Ammon's horn (tissue), 1 donor: ENCODE data around the gene IRF9.

Experiments used
- DNase-seq: peaks from one replicate; pipeline ENCODE4 v3.0.0-alpha.2; 2016; ENCODE audit warnings: low spot score

The IRF9 gene

GRCh38 chr14:24147761-24148428, 13.2 kb upstream of the IRF9 start:
- DNase-seq: no peak

- no peak for DNase-seq
Measured at GRCh38 chr14:24149302-24149969, 11.6 kb upstream of the IRF9 start.

GRCh38 chr14:24150061-24150460, 11.0 kb upstream of the IRF9 start:
- DNase-seq: no peak

- no peak for DNase-seq
Measured at GRCh38 chr14:24150567-24150966, 10.5 kb upstream of the IRF9 start.

DNA sequence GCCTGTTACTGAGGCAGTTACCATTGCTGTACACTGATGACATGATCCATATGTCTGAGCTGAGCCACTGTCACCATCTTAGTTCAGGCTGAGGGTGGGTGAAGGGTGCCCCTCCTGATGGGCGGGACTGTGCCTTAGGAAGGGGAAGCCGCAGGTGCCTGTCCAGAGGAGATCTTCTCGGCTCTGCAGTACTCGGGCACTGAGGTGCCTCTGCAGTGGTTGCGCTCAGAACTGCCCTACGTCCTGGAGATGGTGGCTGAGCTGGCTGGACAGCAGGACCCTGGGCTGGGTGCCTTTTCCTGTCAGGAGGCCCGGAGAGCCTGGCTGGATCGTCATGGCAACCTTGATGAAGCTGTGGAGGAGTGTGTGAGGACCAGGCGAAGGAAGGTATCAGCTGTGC, 10.1 kb upstream of the IRF9 start:
- no peak for DNase-seq

DNA sequence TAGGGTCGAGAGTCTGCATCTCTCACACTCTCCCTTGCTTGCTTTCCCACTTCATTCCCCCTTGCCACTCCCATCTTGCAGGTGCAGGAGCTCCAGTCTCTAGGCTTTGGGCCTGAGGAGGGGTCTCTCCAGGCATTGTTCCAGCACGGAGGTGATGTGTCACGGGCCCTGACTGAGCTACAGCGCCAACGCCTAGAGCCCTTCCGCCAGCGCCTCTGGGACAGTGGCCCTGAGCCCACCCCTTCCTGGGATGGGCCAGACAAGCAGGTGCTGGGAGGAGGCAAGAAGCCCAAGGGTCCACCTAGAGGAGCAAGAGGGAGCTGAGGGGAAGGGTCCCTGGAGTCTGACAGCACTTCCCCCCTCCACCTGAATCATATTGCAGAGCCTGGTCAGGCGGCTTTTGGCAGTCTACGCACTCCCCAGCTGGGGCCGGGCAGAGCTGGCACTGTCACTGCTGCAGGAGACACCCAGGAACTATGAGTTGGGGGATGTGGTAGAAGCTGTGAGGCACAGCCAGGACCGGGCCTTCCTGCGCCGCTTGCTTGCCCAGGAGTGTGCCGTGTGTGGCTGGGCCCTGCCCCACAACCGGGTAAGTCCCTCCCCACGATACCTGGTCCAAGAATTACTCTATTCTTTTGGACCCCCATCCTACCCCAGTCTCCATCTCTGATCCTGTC, 9.5 kb upstream of the IRF9 start:
- no peak for DNase-seq

DNA sequence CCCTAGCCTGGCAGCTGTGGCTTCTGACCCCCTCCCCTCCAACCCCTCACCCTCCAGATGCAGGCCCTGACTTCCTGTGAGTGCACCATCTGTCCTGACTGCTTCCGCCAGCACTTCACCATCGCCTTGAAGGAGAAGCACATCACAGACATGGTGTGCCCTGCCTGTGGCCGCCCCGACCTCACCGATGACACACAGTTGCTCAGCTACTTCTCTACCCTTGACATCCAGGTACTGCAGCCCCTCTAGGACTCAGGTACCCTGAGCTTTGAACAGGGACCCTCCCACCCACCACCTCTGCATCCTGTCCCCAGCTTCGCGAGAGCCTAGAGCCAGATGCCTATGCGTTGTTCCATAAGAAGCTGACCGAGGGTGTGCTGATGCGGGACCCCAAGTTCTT, 6.0 kb upstream of the IRF9 start:
- no peak for DNase-seq

GRCh38 chr14:24156840-24157239, 4.2 kb upstream of the IRF9 start:
- DNase-seq: no peak

DNA sequence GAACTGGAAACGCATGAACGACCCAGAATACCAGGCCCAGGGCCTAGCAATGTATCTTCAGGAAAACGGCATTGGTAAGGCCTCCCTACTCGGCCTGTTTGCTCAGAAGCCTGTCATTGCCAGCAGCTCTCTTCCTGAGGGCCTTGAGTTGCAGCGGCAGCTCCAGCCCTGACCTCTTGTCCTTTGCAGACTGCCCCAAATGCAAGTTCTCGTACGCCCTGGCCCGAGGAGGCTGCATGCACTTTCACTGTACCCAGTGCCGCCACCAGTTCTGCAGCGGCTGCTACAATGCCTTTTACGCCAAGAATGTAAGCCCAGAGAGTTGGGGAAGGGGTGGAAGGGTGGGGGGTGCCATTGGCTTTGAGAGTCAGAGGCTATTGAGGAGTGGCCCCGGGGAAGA, 3.7 kb upstream of the IRF9 start:
- no peak for DNase-seq

- DNase-seq: no peak
Measured at GRCh38 chr14:24159777-24160498, 1.1 kb upstream of the IRF9 start.

GRCh38 chr14:24160499-24160849, 591 bp upstream of the IRF9 start:
- no peak for DNase-seq

- DNase-seq: no peak
Measured at GRCh38 chr14:24162093-24162492, 1.0 kb downstream of the IRF9 start.

DNA sequence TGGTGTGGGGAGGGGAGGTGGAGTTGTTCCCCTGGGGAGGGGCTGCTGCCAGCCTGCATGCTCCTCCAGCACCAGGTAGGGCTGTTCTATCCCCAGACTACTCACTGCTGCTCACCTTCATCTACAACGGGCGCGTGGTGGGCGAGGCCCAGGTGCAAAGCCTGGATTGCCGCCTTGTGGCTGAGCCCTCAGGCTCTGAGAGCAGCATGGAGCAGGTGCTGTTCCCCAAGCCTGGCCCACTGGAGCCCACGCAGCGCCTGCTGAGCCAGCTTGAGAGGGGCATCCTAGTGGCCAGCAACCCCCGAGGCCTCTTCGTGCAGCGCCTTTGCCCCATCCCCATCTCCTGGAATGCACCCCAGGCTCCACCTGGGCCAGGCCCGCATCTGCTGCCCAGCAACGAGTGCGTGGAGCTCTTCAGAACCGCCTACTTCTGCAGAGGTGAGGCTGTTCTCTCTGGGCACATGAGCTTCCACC, 3.5 kb downstream of the IRF9 start:
- no peak for DNase-seq

DNA sequence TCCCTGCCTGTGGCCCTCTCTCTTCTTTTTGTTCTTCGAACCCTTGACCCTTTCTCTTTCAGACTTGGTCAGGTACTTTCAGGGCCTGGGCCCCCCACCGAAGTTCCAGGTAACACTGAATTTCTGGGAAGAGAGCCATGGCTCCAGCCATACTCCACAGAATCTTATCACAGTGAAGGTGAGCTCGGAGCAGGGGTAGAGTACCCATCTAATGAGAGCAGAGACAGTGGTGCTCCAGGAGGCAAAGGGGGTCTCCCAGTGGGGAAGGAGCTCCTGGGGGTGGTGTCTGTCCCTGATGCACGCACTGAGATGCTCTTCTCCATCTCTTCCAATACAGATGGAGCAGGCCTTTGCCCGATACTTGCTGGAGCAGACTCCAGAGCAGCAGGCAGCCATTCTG, 4.7 kb downstream of the IRF9 start:
- no peak for DNase-seq

GRCh38 chr14:24167469-24168114, 6.5 kb downstream of the IRF9 start:
- DNase-seq: no peak

DNA sequence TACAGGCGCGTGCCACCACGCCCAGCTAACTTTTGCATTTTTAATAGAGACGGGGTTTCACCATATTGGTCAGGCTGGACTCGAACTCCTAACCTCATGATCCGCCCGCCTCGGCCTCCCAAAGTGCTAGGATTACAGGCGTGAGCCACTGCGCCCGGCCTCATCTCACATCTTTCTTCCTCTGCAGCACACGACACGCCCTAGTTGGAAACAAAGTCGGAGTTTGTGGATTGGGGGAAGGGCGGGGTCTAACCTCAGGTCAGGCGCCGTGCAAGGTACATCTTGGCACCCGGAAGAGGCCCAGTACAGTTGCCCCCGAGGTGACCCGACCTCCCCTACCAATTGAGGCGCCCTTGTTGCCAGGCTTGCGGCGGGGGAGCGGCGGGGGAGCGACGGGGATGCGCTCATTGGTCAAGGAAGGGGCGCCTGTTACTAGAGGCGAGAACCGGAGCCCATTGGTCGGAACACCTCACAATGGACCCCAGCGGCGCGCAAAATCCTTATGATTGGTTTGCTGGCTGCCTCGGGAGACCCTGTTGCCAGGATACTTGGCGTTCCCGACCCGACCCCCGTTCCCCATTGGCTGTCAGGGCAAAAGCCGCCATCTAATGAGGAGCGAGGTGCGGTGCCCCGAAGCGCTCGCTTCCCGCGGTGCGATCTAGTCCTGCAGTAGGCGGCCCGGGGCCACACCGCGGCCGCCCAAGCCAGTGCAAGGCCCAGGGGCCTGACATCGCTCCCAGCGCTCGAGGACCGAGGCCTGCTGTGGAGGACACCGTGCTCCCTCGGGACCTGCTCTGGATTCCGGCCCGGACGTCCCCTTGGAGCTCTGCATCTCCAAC, 10.6 kb downstream of the IRF9 start, which contains the start of gene REC8:
Gene REC8 (plus strand): TSS at position 659 of the 839 bp plus-strand sequence. CDS start 473 bp downstream, outside the sequence.
- peak; percentile 97 for DNase-seq

DNA sequence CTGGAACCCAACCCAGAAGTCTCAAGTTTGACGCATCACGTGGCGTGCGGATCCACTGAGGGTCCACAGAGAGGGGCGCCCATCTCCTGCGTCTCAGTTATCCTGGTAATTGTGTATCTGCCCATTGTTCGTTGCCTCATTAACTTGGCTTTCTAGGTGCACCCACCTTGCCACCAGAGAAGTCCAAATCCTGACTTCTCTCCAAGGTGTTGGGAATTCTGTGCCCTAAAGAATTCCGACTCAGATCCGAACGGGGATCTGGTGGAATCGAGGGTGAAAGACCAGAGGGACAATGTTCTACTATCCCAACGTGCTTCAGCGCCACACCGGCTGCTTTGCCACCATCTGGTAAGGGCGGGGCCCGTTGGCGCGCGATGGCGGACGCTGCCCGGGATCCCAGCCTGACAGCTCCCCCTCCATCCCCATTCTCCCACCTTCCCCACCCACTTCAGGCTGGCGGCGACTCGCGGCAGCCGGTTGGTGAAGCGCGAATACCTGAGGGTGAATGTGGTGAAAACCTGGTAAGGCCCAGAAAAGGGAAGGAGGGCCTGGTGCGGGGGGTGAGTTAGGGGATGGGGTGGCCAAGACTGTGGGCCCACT, 11.3 kb downstream of the IRF9 start:
- DNase-seq: no peak

DNA sequence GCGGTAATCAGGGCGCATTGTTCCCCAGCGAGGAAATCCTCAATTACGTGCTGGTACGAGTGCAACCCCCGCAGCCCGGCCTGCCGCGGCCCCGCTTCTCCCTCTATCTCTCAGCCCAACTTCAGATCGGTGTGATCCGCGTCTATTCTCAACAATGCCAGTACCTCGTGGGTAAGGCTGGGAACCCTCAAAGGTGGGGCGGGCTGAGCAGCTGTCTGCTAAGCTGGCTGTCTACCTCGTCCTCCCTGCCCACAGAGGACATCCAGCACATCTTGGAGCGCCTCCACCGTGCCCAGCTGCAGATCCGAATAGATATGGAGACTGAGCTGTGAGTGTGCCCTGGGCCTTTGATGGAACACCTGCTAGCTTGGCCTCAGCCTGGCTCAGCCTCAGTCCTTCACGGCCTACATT, 11.8 kb downstream of the IRF9 start:
- DNase-seq: no peak

- no peak for DNase-seq
Measured at GRCh38 chr14:24176599-24176998, 15.5 kb downstream of the IRF9 start.

DNA sequence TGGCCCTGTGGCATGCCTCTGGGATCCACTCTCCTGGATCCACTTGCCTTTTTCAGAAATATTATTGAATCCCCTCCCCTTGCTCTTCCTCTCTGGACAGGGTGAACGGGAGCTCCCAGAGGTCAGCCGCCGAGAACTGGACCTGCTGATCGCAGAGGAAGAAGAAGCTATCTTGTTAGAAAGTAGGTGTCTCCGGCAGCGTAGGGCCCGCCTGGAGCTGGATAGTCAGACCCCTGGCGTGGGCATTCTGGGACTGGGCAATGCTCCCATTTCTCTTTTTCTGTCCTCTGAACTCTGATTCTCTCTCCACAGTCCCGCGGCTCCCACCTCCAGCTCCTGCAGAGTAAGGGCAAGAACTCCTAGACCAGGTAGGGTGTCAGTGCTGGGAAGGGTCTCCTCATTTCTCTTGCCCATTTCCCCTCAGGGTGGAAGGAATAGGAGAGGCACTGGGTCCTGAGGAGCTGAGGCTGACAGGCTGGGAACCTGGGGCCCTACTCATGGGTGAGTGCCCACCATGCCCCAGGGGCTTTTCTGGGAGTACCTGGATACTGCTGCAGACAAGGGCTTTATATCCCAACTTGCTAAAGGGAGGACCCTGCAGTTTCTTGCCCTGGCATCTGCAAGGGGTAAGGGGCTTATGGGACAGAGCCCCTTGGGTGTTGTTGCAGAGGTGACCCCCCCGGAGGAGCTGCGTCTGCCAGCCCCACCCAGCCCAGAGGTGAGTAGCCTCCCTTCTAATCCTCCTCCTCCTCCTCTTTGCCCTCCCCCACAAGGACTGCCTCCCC, 16.2 kb downstream of the IRF9 start:
- no peak for DNase-seq
